Myocyte (in vitro differentiated cells): ENCODE results near the gene RNF213. TPM values are rescaled to one million over a fixed set of nuclear protein-coding genes. Genes with fewer than 3 reads are reported as not detected.
A peak's percentile ranks its signal among the peaks of the same experiment; 100 is the strongest.
"Not testable (repeated sequence)": the region's sequence is repeated elsewhere in the genome, so short reads cannot be mapped to it uniquely, and the experiment has no call there.

Experiments
- DNase-seq: peaks from one replicate; pipeline ENCODE4 v3.0.0-alpha.2; 2012; ENCODE audit warnings: low read depth
- total RNA-seq: library from RNA; depleted of rRNA; stranded (reverse); fragments of >200 nt; gene quantifications from 2 replicates; pipeline ENCODE4 v1.2.3, GENCODE V29; 2014

RNF213 gene
- total RNA-seq, 1 donor from 2014 or later: 39.0 TPM

DNA sequence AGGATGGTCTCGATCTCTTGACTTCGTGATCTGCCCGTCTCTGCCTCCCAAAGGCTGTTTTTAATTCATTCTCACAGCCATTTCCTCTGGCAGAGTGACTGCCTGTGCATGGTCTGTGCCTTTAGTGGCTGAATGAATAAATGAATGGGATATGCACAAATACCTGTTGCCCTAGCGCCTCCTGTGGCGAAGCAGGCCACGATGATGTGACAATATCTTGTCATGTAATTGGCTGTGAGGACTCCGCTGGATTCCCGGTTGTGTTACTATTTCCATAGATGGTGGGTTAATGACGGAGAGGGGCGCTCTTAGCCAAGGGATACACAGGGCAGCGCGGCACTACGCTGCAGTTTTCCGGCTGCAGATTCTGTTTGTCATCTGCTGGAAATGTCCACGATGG, 127.5 kb downstream of the RNF213 start:
- DNase-seq: no peak

- DNase-seq: no peak
These were observed 127.9 kb downstream of the RNF213 start for GRCh38 chr17:80388601-80389000.

- DNase-seq: peak; percentile 77
These were observed 128.7 kb downstream of the RNF213 start for GRCh38 chr17:80389011-80389995.

DNA sequence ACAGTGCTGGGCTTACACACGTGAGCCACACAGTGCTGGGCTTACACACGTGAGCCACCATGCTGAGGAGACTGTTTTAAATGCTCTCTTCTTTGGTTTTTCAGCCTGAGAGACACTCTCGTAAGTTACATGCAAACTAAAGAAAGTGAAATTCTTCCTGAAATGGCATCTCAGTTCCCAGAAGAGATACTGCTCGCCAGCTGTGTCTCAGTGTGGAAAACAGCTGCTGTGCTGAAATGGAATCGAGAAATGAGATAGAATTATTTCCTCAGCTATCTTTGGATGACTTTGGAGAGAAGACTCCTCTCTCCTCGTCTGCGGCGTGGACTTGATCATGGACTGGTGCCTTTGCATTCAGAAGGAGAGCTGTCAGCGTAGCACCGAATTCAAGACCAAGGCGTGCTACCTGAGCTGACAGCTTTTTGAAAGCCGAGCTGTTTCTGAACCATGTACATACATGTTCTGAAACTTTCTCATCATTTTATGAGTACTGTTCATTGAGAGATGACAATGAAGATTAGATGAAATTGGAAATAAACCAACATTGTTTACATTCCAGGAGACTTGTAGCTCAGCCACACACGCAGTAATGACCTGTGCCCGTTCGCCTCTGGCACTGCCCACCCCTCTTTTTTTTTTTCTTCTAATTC, 132.7 kb downstream of the RNF213 start:
- DNase-seq: no peak

DNA sequence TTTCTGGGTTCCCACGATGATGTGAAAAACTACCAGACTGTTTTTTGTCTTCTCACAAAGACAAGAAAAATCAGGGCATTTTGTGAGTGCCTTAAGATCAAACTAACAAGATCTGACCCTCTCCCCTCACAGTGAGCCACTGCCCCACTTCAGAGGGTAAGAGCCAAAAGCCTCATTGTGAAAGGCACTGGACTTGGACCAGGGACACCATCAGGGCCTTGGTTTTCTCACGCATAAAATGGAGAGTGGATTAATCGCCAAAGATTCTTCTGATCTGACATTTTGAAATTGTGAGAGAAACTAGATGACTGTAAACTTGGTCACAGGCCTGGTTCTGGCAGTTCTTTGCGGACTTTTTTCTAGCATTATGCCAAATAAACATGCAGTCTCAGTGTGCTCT, 133.3 kb downstream of the RNF213 start:
- DNase-seq: no peak

DNA sequence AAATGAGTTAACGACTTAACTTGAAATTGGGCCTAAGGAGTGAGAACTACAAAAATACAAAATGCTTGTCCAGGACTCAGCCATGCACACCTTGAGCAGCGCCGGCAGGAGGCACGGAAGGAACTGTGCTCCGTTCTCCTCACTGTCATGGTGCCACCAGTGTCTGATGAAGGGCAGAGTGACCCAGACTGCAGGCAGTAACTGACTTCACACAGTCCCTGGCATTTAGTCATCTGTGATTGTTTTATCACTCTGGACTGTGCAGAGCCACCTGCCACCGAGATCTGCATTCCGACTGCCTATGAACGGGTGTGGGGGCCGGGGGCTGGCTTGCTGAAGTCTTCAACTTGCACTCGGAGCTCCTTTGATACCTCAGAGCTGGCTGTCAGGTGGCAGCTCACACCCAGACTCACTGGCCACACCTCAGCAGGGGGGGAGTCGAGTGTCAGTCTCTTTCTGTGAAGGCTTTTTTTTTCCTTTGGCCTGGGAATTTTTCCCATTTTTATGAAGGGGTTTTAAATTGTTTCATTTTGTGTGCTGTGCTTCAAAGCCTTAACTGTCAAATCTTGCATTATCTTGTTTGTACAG, 134.1 kb downstream of the RNF213 start:
- peak; percentile 9 for DNase-seq

DNA sequence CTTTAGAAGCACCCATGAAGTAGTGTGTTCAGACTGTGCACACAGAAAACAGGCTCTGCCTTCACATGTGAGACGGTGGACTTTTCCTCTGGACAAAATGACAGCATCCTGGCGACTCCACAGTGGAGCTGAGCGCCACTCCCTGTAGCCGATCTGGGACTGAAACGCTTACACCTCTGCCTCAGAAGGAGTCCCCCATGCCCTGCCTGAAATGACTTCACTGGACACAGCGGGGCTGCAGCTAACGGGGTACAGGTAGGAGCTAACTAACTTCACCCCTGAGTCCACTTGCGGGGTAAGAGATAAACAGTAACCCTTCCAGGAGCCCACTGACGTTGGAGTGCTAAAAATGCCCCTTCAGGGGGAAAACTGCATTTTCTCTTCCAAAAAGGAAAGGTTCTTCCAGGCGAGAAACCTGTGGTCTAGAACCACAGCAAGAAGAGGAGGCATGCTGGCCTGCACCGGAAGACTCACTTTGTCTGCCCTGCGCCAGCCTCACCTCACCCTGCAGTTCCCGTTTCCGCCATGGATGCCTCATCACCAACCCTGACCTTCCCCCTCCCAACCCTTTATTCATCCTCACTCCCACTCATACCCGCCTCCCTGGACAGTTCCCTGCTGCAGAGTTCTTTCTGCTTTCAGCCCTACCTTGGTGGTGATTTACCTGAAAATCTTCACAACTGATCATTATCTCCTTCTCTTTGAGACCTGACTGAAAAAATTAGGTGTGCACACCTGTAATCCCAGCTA, 134.9 kb downstream of the RNF213 start:
- no peak for DNase-seq

GRCh38 chr17:80396157-80397033, 135.7 kb downstream of the RNF213 start:
- DNase-seq: no peak

- DNase-seq: no peak
These were observed 136.4 kb downstream of the RNF213 start for GRCh38 chr17:80397034-80397387.

DNA sequence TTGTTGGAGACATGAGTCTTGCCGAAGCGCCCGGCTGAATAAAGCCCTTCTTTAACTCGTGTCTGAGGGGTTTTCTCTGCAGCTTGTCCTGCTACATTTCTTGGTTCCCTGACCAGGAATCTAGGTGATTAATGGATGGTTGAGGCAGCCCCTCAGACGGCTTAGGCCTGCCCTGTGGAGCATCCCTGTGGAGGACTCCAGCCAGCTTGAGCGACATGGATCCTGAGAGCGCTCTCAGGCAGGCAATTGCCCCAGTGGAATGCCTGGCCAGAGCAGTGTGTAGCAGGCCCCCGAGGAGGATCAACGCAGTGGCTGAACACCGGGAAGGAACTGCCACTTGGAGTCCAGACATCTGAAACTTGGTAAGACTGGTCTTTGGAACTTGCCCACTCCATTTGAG, 137.0 kb downstream of the RNF213 start:
- DNase-seq: no peak

- not testable (repeated sequence) for DNase-seq
These were observed 140.4 kb downstream of the RNF213 start for GRCh38 chr17:80401086-80401485.

DNA sequence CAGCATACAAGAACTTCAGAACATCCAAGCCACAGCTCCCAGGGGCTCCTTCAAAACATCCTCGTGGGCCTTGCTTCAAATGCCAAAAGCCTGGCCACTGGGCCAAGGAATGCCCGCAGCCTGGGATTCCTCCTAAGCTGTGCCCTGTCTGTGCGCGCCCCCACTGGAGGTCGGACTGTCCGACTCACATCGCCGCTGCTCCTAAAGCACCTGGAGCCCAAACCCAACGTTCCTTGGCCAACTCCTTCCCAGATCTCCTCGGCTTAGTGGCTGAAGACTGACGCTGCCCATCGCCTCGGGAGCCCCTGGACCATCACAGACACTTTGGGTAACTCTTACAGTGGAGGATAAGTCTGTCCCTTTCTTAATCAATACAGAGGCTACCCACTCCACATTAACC, 141.4 kb downstream of the RNF213 start:
- not testable (repeated sequence) for DNase-seq

DNA sequence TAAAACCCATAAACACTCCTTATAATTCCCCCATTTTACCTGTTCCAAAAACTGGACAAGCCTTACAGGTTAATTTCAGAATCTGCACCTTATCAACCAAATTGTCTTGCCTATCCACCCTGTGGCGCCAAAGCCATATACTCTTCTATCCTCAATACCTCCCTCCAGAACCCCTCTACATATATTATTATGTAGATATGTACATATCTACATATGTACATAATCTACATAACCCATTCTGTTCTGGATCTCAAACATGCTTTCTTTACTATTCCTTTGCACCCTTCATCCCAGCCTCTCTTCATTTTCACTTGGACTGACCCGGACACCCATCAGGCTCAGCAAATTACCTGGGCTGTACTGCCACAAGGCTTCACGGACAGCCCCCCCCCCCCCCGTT, 142.3 kb downstream of the RNF213 start:
- no peak for DNase-seq

DNA sequence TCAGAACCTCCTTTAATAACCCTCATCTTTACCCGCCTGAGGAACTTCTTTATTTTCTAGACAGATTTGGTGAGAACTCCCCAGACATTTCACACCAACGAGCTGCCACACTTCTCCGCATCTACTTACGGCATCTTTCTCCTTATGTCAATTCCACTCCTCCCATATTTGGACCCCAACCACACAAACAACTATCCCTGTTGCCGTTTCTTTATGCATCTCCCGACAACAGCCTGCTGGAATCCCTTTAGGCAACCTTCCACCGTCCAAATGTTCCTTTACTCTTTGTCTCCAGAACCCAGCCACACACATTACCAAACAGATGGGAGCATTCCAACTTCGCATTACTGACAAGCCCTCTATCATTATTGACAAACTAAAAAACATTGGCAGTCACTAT, 145.5 kb downstream of the RNF213 start:
- DNase-seq: no peak

GRCh38 chr17:80407917-80408316, 147.3 kb downstream of the RNF213 start:
- not testable (repeated sequence) for DNase-seq

- DNase-seq: no peak
These were observed 148.2 kb downstream of the RNF213 start for GRCh38 chr17:80408872-80409271.

GRCh38 chr17:80409626-80410025, 149.0 kb downstream of the RNF213 start:
- DNase-seq: no peak

DNA sequence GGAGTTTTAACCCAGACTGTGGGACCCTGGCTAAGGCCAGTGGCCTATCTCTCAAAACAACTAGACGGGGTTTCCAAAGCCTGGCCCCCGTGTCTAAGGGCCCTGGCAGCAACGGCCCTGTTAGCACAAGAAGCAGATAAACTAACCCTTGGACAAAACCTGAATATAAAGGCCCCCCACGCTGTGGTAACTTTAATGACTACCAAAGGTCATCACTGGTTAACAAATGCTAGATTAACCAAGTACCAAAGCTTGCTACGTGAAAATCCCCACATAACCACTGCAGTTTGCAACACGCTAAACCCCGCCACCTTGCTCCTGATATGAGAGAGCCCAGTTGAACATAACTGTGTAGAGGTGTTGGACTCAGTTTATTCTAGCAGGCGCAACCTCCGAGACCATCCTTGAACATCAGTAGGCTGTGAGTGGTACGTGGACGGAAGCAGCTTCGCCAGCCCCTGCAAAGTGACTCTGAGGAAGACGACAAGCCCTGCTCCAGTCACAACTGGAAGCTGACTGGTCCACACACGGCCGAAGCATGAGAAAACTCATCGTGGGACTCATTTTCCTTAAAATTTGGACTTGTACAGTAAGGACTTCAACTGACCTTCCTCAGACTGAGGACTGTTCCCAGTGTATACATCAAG, 149.9 kb downstream of the RNF213 start:
- DNase-seq: not testable (repeated sequence)

DNA sequence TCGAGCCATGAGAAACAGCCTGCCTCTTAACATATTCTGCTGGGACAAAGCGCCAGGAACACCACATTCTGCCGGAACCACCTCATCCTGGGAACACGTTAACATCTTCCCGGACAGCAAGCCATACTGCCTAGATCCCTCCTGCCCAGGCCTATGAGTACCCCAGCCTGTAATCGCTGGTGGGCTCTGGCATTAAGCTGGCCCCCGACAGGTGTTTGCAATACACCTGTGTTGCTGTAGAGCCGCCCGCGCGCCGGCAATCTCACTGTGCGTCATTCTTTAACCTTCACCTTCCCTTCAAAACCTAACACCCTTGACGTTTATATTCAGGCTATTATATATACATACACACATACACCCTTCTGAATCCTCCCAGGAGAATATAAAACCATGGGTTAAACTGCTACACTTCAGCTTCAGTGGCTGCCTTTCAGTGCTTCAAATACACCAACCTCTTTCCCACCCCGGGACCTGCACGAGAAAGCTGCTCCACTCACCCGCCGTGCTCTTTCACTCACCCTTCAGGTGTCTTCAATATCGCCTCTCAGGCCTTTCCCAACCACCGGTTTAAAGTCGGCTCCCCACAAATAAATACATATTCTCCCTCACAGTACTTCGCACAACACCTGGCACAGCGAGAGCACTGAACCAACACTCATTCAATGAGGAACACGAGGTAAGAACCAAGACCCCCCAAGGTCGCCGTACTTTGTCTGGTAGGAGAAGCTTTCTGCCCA, 153.3 kb downstream of the RNF213 start:
- DNase-seq: no peak
